GM18861 (cell line): ENCODE measurements around the gene PPP2R2D.

Experiments
- ATAC-seq: cut with Tn5 transposase; IDR thresholded peaks from one replicate; pipeline ENCODE4 v1.9.1; 2021; ENCODE audit not compliant: unreplicated experiment

PPP2R2D gene

GRCh38 chr10:131994435-131994834, 93.6 kb downstream of the PPP2R2D start:
- no peak for ATAC-seq

GRCh38 chr10:131996466-131997365, 95.9 kb downstream of the PPP2R2D start:
- no peak for ATAC-seq

- no peak for ATAC-seq
Observed at GRCh38 chr10:131997366-131998049, 96.7 kb downstream of the PPP2R2D start.

GRCh38 chr10:131998050-131998844, 97.4 kb downstream of the PPP2R2D start:
- ATAC-seq = no peak

GRCh38 chr10:131998845-131999681, 98.3 kb downstream of the PPP2R2D start:
- ATAC-seq = no peak

- ATAC-seq = no peak
Observed at GRCh38 chr10:132001238-132001972, 100.6 kb downstream of the PPP2R2D start.

- no peak for ATAC-seq
Observed at GRCh38 chr10:132002004-132002403, 101.2 kb downstream of the PPP2R2D start.

GRCh38 chr10:132003282-132003924, 102.6 kb downstream of the PPP2R2D start:
- no peak for ATAC-seq

- no peak for ATAC-seq
Observed at GRCh38 chr10:132004052-132004451, 103.2 kb downstream of the PPP2R2D start.

GRCh38 chr10:132005147-132005546, 104.3 kb downstream of the PPP2R2D start:
- ATAC-seq = no peak

GRCh38 chr10:132006966-132007365, 106.2 kb downstream of the PPP2R2D start:
- ATAC-seq = no peak

- ATAC-seq = no peak
Observed at GRCh38 chr10:132007681-132008080, 106.9 kb downstream of the PPP2R2D start.
